Loucy (cell line): ENCODE data around the gene ELAVL2.

Experiments
- CTCF ChIP-seq: fragments of 200-600 bp; sonication (generic); conservative IDR thresholded peaks from 2 replicates; pipeline ENCODE4 v1.5.1; 2014; ENCODE audit warnings: mild to moderate bottlenecking, antibody characterized with exemption, low read length
- EZH2phosphoT487 ChIP-seq: fragments of 200-600 bp; IDR thresholded peaks from 2 replicates; pipeline ENCODE4 v1.6.1; 2018; ENCODE audit warnings: antibody characterized with exemption, mild to moderate bottlenecking, moderate library complexity, borderline replicate concordance

GRCh38 chr9:23717505-23717904 lies 108.5 kb downstream of the ELAVL2 start:
- TF ChIP-seq EZH2phosphoT487 (no peak), CTCF (no peak)
